GM19240 (cell line): ENCODE data around the gene TSPAN9.
A peak's percentile ranks its signal among the peaks of the same experiment; 100 is the strongest.

Experiments
- DNase-seq: peaks from one replicate; pipeline ENCODE4 v3.0.0; 2011; ENCODE audit warnings: low spot score; ENCODE audit not compliant: insufficient read length

The TSPAN9 gene

DNA sequence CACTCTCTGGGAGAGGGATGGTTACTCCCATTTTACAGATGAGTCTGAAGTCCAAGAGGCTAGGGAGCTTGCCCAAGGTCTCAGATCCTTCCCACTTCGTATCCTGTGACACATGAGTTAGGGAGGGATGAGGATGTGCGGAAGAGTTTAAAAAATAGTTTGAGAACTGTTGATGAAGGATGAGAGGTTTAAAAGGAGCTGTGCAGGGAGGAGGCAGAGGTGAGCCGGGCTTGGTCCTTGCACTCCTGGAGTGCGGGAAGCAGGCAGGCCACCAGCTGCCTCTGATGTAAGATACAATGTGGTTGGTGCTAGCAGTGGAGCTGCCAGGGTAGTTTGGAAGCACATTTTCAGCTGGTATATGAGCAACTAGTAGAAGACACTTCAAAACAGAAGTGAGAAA is 46.5 kb downstream of the TSPAN9 start:
- no peak for DNase-seq

DNA sequence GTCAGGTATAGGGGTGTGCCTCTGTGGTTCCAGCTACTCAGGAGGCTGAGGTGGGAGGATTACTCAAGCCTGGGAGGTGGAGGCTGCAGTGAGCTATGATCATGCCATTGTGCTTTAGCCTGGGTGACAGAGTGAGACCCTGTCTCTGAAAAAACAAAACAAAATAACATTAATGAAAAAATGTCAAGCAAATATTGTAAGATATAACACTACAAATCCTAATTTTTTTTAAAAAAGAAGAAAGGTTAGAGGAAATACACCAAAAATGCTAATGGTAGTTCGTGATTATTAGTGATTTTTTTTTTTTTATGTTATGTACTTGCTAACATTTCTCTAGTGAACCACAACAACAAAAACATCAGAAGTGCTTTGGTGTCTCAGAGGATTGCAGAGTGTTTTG is 47.7 kb downstream of the TSPAN9 start:
- DNase-seq: no peak

DNA sequence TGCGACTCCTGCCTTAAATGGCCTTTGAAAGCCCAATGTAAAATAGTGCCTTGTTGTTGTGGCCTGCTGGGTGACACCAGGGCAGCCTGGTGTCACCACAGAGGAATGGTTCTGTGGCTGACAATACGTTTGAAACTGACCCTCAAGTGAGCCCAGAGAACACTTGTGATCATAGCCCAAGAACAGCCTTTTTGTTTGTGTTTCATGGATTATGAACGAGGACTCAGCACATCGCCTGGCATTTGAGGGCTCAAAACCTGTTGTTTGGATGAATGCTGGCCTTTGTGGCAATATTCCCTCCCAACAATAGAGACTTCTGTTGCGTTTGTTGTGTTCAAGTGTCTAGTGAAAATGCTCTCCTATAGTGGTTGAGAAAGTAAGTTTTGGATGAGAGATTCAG is 48.5 kb downstream of the TSPAN9 start:
- no peak for DNase-seq

DNA sequence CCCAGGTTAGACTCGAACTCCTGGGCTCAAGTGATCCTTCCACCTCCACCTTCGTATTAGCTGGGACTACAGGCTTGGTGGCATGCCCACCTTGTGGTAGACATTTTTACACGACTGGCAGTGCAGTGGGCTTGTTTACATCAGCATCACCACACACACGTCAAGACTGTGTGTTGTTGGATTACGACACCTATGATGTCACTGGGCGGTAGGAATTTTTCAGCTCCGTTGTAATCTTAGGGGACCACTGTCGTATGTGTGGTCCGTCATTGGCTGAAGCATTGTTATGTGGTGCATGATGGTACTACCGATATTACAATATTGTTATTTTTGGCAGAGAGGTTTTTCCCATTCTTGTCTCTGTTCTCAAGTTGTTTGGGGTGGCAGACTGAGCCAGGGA is 50.7 kb downstream of the TSPAN9 start:
- no peak for DNase-seq

DNA sequence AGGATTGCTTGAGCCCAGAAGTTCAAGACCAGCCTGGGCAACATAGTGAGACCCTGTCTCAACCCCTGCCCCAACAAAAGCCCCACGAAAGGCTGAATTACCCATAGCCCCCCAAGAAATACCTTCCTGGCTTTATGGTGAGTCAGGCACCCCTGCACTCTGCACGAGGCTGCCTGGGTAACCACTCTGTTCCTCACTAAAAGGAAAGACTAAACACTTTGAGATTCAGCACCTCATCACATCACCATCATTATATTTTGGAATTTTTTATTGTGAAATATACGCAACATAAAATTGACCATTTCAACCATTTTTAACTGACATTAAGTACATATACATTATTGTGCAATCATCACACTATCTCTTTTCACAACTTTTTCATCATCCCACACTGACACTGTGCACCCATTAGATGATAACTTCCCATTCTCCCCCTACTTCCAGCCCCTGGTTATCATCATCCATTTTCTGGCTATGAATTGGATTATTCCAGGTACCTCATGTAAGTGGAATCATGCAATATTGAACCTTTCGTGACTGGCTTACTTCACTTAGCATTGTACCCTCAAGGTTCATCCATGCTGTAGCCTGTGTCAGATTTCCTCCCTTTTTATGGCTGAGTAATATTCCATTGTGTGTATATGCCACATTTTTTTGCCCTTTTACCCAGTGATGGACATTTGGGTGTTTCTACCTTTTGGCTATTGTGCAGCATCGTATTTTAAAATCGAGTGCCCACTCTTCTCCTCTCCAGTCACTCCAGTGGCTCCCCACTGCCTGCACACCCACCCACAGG is 51.5 kb downstream of the TSPAN9 start:
- DNase-seq: no peak

DNA sequence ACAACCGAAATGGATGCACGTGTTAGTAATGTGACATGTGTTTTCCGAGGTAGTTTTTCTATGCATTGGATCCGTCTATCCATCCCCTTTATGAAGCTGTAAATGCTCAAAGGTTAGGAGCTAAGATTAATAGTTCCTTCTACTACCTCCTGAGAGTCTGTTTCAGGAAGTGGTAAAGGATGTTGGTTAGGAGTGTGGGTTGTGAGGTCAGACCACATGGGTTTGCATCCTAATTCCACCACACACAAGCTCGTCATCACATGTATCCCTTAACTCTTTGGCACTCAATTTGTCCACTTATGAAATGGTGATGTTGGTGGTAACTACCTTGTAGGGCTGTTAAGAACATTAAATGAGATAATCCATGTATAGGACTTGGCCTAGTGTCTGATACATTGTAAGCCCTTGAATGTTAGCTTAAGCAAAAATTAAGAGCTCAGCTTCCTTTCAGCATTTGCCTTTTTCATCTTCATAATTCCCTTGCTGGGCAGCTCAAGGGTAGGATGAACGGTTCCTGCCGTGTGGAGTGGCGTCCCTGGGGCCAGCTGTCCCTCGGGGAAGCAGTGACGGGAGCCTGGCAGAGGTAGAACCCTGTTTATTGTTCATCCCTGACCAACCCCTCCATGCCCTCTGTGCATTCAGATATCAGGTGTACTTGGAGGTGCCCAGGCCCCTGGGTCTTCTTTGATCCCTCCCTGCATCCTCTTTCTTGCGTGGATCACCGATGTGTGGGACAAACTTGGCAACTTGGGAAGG is 52.3 kb downstream of the TSPAN9 start:
- no peak for DNase-seq

DNA sequence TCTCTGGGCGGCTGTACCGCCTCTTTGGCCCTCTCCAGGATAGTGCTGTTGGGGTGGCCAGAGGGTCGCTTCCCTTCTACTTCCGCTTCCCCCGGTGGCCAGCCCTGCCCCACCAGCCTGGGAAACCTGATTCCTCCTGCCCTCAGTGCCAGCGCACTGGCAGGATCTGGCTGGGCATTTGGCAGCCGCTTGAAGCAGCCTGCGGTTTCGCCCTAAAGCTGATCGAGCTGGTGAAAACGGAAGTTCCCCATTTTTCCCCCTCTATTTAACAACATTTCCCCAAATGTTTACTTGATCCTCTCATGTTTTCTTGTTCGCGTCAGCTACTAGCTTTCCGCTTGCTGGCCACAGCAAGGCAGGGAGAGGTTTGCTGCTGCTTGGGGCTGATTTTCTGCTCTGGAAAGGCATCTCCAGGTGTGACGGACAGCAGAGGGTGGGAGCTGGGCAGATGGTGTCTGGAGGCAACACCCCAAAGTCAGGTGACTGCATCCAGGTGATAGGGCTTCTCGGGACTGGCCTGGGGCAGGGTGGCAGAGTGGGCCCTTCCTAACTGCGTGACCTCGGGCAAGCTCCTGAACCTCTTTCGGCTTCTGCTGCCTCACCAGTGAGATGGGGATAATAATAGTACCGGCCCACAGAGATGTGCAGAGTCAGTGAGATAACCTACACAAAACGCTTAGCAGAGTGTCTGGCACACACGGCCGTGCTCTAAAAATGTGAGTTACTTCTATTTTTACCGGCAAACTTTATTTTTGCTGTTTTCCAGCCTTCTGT is 53.1 kb downstream of the TSPAN9 start:
- no peak for DNase-seq

DNA sequence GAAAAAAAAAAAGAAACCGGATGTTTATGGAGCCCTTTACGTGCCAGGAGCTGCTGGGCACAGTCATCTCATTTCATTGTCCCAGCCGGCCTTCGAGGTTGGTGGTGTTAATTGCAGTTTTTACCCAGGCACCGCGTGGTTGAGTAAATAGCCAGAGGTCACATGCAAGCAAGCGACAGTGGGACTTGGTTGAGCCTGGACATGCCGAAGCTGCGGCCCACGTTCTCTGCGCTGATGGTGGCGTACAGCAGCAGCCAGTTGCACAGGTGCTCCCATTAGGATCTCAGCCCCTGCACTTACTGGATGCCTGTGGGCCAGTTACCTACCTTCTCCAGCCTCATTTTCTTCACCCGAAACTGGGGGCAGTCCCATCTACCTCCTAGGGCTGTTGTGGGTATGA is 54.0 kb downstream of the TSPAN9 start:
- DNase-seq: no peak

DNA sequence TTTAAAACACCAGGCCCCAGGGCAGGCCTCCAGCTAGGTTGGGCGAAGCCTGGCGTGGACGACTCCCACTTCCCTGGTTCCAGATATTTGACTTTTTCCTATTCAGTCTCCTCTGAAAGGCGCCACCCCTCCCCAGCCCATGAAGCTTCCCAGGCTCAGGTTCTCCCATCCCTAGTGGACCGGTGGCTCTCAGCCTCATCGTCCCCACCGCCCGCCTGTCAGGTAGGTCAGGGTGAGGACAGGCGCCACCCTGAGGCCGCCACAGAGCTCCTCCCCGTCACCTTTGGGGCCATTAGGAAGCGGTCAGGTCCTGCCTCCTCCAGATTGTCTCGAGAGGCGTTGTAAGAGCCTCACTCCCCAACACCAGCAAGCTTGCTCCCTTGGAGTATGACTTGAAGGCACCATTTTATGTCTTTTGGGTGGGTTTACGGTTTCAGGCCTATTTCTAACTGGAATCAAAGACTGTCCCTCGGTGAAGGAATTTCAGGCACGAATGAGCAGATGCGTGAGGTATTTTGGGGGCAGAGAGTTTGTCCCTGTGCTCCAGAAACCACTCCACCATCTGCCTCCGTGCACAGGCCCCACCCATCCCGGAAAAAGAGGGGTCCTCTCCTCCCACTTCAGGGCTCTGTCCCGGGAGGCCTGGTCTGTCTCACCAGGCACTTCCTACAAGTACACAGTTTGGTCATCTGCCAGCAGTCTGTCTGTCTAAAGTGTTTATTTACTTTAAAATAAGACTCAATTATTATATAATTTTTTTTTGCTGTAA is 55.6 kb downstream of the TSPAN9 start:
- DNase-seq: no peak

DNA sequence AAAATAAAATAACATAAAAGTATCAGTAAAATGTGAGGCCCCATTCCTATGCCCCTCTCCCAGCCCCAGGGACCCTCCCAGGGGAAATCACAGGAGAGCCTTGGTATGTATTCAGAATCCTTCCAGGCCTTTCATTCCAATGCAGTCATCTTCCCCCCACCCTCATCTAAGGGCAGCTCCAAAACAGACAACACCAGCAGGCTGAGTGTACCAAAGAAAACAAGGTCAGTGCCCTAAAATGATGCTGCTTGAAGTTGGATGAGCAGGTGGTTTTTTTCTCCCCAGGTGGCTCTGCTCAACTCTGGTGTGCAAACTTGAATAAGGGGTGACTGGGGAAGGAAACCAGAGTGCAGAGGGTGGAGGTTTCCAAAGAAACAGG is 56.2 kb downstream of the TSPAN9 start:
- no peak for DNase-seq

DNA sequence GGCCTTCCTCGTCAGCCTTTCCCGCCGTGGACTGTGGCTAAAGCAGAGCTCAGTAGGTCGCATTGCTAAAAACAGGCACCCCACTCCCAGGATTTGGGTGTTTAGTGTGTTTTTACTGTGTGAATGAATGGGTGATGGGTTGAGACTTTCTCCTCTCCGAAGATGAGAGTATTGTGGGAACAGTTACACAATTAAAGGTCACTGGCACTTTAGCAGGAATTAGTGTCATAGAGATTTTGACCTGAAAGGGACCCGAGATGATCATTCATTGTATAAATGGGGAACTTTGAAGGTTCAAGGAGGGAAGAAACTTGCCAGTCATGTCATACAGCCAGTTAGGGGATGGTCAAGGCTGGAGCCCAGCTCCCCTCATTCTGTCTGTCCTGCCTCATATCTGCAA is 56.9 kb downstream of the TSPAN9 start:
- DNase-seq: no peak

DNA sequence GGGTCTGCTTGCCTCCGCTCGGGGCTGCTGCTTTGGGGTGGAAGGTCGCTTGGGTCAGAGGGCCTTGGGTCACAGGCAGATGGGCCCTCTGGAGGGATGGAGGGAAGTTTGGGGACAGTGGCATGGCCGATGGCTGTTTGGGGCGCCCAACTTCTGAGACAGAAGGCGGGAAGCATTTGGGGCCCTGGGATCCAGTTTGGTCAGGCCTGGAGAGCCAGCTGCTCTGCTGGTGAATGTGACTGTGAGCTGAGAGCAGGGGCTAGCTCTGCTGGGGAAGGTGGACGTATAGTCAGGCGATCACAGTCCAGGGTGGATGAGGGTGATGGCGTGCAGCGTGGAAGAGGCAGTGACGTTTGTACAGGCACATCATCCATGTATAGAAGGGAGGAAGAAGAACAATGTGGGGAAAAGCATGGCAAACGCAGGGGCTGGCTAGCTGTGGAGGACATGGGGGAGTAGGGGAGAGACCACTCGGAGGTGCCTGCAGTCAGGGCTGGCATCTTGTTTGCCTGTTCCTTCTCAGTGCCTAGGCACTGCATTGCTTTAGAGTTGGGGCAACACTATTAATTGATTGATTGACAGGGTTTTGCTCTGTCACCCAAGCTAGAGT is 57.5 kb downstream of the TSPAN9 start:
- DNase-seq: no peak

DNA sequence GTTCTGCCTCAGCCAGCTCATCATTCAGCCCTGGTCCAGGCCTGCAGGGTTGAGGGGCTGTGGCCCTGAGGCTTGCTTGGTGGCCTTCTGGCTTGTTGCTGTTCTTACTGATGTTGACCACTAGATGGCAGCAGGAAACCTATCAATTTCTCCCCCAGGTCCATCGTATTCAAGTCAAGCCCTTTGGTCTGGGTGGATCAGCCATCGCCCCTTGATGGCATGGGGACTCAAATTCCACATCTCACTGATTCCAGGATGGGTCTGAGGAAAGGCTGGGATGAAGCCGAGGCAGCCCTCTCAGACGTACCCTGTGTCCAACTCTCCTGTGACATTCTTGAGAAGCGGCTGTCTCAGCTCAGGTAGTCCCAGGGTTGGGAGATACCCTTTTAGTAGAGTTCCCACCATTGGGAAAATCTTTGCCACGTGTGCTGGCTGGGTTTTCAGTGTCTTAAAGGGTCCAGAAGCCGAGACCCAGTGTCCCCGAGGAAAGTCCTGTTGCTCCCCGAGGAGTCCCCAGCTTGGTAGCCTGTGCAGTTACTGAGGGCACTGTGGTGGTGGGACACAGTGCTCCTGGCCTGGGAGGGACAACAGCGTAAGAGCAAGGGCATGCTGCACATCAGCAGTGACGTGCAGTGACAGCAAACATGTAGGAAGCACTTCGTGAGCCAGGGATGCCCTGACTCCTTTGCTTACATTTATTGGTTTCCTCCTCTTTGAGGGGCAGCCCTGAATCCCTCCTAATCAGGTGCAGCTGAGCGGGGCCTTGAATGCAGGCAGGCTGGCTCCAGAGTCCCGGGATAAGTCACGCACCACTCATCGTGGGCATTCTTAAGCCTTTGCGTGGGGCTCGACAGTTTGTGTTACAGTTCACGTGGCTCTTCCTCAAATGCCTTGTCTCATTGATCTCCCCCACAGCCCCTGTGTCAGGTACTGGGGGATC is 58.6 kb downstream of the TSPAN9 start:
- peak; percentile 82 for DNase-seq

DNA sequence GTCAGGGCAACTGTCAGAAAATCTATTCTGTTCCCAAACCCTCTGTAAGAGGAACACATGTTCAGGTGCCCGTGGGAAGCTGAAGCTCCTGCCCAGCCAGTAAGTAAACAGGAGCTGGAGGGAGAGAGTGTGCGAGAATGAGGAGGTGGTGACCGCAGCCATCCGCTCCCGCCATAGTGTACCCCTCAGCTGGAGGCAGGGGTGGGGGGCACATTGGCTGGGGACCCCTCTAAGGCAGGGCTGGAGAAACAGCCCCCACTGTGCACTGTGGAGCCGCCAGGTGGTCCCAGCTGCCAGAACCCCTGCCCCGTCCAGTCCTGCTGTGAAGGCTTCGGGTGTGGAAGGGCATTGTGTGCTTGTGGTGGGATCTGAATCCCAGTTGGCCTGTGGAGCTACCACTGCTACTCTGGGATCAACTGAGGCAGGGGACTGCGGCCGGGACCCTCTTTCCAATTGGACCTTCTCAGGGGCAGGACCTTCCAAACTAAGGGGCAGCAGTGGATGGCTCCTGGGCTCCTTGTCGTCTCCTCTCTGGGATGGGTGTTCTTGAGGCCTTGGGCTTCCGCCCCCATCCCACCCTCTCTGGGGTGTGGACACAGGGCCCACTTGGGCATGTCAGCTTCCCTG is 59.6 kb downstream of the TSPAN9 start:
- DNase-seq: no peak

DNA sequence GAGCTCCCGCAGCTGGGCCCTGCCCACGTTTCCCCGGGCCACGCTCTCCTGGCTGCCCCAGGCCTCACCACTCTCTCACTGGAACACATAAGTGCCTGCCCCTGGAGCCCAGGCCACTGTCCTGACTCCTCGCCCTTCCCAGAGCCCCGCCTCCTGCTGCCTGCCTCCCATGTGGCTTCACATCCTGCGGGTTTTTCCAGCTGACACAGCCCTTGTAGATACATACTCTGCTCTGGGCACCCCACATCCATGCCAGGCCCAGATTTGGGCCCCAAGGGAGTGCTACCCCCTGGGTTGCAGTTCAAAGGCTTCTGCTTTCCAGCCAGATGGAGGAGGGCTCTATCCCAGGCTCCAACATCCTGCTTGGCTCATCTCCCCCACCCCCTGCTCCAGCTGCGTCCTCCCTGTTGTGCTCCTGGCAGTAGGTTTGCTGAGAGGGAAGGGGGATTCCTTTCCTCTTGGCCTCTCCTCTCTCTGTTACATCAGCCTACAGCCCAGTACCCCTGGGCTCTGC is 60.1 kb downstream of the TSPAN9 start:
- DNase-seq: no peak

DNA sequence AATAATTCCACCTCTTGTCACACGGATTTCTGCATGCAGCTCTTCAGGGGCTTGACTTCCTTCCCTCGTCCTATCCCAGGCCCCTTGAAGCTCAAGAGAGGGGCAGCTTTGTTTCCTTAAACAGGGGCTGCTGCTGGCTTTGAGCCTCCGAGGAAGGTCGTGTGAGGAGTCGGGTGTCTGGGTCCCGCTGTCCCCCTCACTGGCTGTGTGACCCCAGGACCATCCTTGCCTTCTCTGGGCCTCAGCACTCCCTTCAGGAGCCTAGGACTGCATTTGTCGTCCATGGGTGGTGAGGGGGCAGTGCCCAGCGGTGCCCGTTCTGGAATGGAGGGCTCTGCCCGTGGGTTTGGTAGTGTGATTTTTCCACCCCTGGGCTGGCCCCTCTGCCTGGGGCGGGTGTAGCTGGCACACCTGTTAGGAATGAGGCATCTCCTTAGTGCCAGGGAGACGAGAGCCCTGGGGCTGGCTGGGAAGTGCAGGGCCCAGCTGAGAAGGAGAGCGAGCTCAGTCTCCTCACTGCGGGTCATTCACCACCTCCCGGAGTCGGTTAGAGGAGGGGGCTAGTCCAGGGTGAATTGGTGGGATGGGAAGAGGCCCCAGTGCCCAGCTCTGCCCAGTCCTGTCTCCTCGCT is 60.8 kb downstream of the TSPAN9 start:
- no peak for DNase-seq

DNA sequence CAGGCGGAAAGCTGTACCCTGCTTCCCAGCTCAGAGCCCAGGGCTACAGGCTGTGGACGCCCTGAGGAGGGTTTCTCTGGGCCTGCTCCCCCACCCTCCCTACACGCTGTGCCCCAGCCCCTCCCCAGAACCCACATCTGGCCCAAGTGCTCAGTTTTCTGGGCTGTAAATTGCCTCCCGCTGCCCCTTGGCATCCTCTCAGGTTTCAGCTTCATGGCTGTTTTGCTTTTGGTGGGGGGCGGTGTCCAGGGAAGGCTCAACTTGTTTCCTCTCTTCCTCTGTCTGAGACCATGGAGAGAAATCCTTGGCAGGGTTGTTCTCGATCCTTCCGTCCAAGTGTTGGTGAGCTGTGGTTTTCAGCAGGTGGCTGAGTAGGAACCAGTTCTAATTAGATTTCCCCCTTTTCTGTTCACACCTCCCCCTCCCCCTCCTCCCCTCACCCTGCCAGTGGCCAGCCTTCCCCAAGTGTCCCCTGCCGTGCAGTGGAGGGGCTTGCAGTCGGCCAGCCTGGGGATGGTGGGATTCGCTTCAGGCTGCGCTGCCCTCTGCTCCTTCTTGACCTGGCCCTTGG is 61.8 kb downstream of the TSPAN9 start:
- DNase-seq: no peak

DNA sequence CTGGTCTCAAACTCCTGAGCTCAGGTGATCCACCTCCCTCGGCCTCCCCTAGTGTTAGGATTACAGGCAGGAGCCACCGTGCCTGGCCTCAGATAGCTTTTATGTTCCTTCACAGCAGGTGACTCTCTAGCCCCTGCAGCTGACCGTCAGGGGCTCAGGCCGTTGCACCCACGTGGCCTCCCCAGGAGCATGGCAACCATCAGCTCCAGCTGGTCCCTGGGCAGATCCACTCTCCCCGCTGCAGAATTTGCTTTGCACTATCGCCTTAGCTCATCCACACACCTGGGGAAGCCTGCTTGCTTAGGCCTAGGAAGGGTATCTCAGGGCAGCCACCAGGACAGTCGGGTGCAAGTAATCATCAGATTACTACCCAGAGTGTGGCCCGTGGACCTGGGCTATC is 62.6 kb downstream of the TSPAN9 start:
- no peak for DNase-seq
